ENCODE data around the gene ART4. TPM values are rescaled to one million over a fixed set of nuclear protein-coding genes. Genes with fewer than 3 reads are reported as not detected.

ART4 gene
- total and polyA plus RNA-seq, 4 donors: 0.17 to 1.2 (median 0.23) TPM; not detected in 1

Other genes with a start within 250 kb of the ART4 start
- gene GUCY2C, start 146.9 kb downstream of the ART4 start, total RNA-seq: under 1 TPM in 1 of 2 donors, not detected in 1; 0.10 TPM
- gene GUCY2C, start 146.9 kb downstream of the ART4 start, polyA plus RNA-seq (ENCODE audit: insufficient read length in 2 of 2): under 1 TPM; 0.16 to 0.27 TPM
- 10 to 100 TPM; 19.3 to 32.7 TPM for gene WBP11, start 40.0 kb downstream of the ART4 start, total RNA-seq
- gene WBP11, start 40.0 kb downstream of the ART4 start, polyA plus RNA-seq (ENCODE audit: insufficient read length in 2 of 2): 10 to 100 TPM; 68.8 to 86.2 TPM
- gene C12orf60, start 39.9 kb downstream of the ART4 start, total RNA-seq: 1 to 10 TPM; 3.7 to 7.2 TPM
- 1 to 10 TPM; 2.8 to 3.6 TPM for gene C12orf60, start 39.9 kb downstream of the ART4 start, polyA plus RNA-seq (ENCODE audit: insufficient read length in 2 of 2)
- 1 to 10 TPM; 5.0 to 7.4 TPM for gene SMCO3, start 29.3 kb downstream of the ART4 start, total RNA-seq
- gene SMCO3, start 29.3 kb downstream of the ART4 start, polyA plus RNA-seq (ENCODE audit: insufficient read length in 2 of 2): 1 to 10 TPM in 1 of 2 donors, under 1 TPM in 1; 0.44 to 1.2 TPM
- 100 to 1,000 TPM; 280 to 326 TPM for gene MGP, start 42.3 kb upstream of the ART4 start, total RNA-seq
- gene MGP, start 42.3 kb upstream of the ART4 start, polyA plus RNA-seq (ENCODE audit: insufficient read length in 2 of 2): 100 to 1,000 TPM in 1 of 2 donors, 10 to 100 TPM in 1; 28.7 to 119 TPM
- 1 to 10 TPM in 1 of 2 donors, under 1 TPM in 1; 0.22 to 1.1 TPM for gene ERP27, start 95.0 kb upstream of the ART4 start, total RNA-seq
- under 1 TPM; 0.38 to 0.45 TPM for gene ERP27, start 95.0 kb upstream of the ART4 start, polyA plus RNA-seq (ENCODE audit: insufficient read length in 2 of 2)
- gene ARHGDIB, start 118.1 kb upstream of the ART4 start, total RNA-seq: 10 to 100 TPM; 31.7 to 58.1 TPM
- 10 to 100 TPM; 33.7 to 43.5 TPM for gene ARHGDIB, start 118.1 kb upstream of the ART4 start, polyA plus RNA-seq (ENCODE audit: insufficient read length in 2 of 2)
- gene PDE6H, start 129.5 kb upstream of the ART4 start, total RNA-seq: under 1 TPM in 1 of 2 donors, not detected in 1; 0.89 TPM
- gene PDE6H, start 129.5 kb upstream of the ART4 start, polyA plus RNA-seq (ENCODE audit: insufficient read length in 2 of 2): under 1 TPM; 0.21 to 0.35 TPM